HG03469 (cell line): ENCODE data around the gene SMAD2.
"Not testable (repeated sequence)": the region's sequence is repeated elsewhere in the genome, so short reads cannot be mapped to it uniquely, and the experiment has no call there.

ENCODE experiments used
- ATAC-seq: cut with Tn5 transposase; IDR thresholded peaks from one replicate; pipeline ENCODE4 v1.9.1; 2021; ENCODE audit warnings: mild to moderate bottlenecking, moderate library complexity, moderate number of reproducible peaks; ENCODE audit not compliant: unreplicated experiment

SMAD2 gene

GRCh38 chr18:47858607-47859006 is 71.9 kb downstream of the SMAD2 start:
- no peak for ATAC-seq

- ATAC-seq: no peak
Observed at GRCh38 chr18:47847635-47848034, 82.8 kb downstream of the SMAD2 start.

- no peak for ATAC-seq
Observed at GRCh38 chr18:47846431-47846830, 84.0 kb downstream of the SMAD2 start.

- no peak for ATAC-seq
Observed at GRCh38 chr18:47844828-47845498, 85.5 kb downstream of the SMAD2 start.

GRCh38 chr18:47842836-47843235 is 87.6 kb downstream of the SMAD2 start:
- no peak for ATAC-seq

- ATAC-seq: no peak
Observed at GRCh38 chr18:47838396-47838795, 92.1 kb downstream of the SMAD2 start.

- no peak for ATAC-seq
Observed at GRCh38 chr18:47832348-47832747, 98.1 kb downstream of the SMAD2 start.

GRCh38 chr18:47831351-47831750 is 99.1 kb downstream of the SMAD2 start:
- no peak for ATAC-seq

- no peak for ATAC-seq
Observed at GRCh38 chr18:47830772-47831171, 99.7 kb downstream of the SMAD2 start.

- ATAC-seq: no peak
Observed at GRCh38 chr18:47829831-47830230, 100.6 kb downstream of the SMAD2 start.

GRCh38 chr18:47828031-47828430 is 102.4 kb downstream of the SMAD2 start:
- ATAC-seq: not testable (repeated sequence)

- no peak for ATAC-seq
Observed at GRCh38 chr18:47826157-47827074, 104.0 kb downstream of the SMAD2 start.

- ATAC-seq: no peak
Observed at GRCh38 chr18:47821314-47821713, 109.1 kb downstream of the SMAD2 start.

- ATAC-seq: no peak
Observed at GRCh38 chr18:47817795-47818077, 112.7 kb downstream of the SMAD2 start.

GRCh38 chr18:47817017-47817794 is 113.3 kb downstream of the SMAD2 start:
- ATAC-seq: no peak

- ATAC-seq: no peak
Observed at GRCh38 chr18:47815486-47816270, 114.8 kb downstream of the SMAD2 start.

- ATAC-seq: no peak
Observed at GRCh38 chr18:47809420-47809819, 121.0 kb downstream of the SMAD2 start.

GRCh38 chr18:47802802-47803201 is 127.7 kb downstream of the SMAD2 start:
- no peak for ATAC-seq

- no peak for ATAC-seq
Observed at GRCh38 chr18:47801817-47802216, 128.6 kb downstream of the SMAD2 start.

- no peak for ATAC-seq
Observed at GRCh38 chr18:47800756-47801155, 129.7 kb downstream of the SMAD2 start.

GRCh38 chr18:47800248-47800647 is 130.2 kb downstream of the SMAD2 start:
- no peak for ATAC-seq
